Transverse colon (tissue), 4 donors: ENCODE data around the gene CCDC3.

Experiments
- CTCF ChIP-seq, 5 experiments: fragments of 200-600 bp in 3 of 5; fragments of 450-650 bp in 2 of 5; sonication (generic) in 3 of 5; IDR thresholded peaks; 1 replicate in 2 of 5; 2 replicates in 3 of 5; pipeline ENCODE4 v1.5.1; 2016 to 2017; ENCODE audit warnings: antibody characterized with exemption in 5 of 5, inconsistent platforms in 3 of 5, mild to moderate bottlenecking in 2 of 5, moderate library complexity in 1 of 5
- EP300 ChIP-seq: sonication (generic); formaldehyde crosslinking; IDR thresholded peaks from one replicate; pipeline ENCODE4 v1.6.1; 2017; ENCODE audit warnings: antibody characterized with exemption, low read depth
- POLR2A ChIP-seq: fragments of 450-650 bp; IDR thresholded peaks from one replicate; pipeline ENCODE4 v1.6.1; 2016; ENCODE audit warnings: antibody characterized with exemption, mild to moderate bottlenecking, moderate library complexity
- POLR2AphosphoS5 ChIP-seq, 3 donors: sonication (generic); formaldehyde crosslinking; IDR thresholded peaks; one replicate each; pipeline ENCODE4 v1.6.1; 2016; ENCODE audit warnings: antibody characterized with exemption in 3 of 3

- TF ChIP-seq CTCF (IDR thresholded peaks at IDR 0.05) (no peak), POLR2A (no peak), EP300 (no peak), POLR2AphosphoS5 (IDR thresholded peaks at IDR 0.05) (no peak)
Observed at GRCh38 chr10:12974078-12974477, 27.4 kb downstream of the CCDC3 start.
